MCF 10A (cell line): ENCODE results near the gene CD6. TPM values are rescaled to one million over a fixed set of nuclear protein-coding genes. Genes with fewer than 3 reads are reported as not detected.

Experiments used
- BruUV-seq: library from RNA; stranded (reverse); fragments of 400-500 nt; replicated peaks from 2 replicates; lab custom pipeline; 2021; lab: Mats Ljungman, UMichigan
- CTCF ChIA-PET: fragments of 300-600 bp; sonication (Branson Sonifier 250); formaldehyde crosslinking; extraction: SDS; loops from one replicate; lab custom pipeline; 2021; ENCODE audit warnings: antibody characterized with exemption, inconsistent platforms; lab: Yijun Ruan, JAX
- POLR2A ChIA-PET: fragments of 300-600, 350-650 bp; sonication (Branson Sonifier 250); formaldehyde crosslinking; extraction: SDS; loops from one replicate; lab custom pipeline; 2020; ENCODE audit warnings: antibody characterized with exemption, inconsistent platforms; lab: Yijun Ruan, JAX
- DNase-seq: peaks from one replicate; pipeline ENCODE4 v3.0.0-alpha.2; 2018; ENCODE audit not compliant: unreplicated experiment
- H3K27ac Mint-ChIP-seq: one replicate; pipeline ENCODE4 v1.8.0; 2022; ENCODE audit warnings: mild to moderate bottlenecking, low read depth, mixed read lengths; ENCODE audit not compliant: unreplicated experiment
- H3K27me3 Mint-ChIP-seq: one replicate; pipeline ENCODE4 v1.8.0; 2022; ENCODE audit warnings: mixed read lengths; ENCODE audit not compliant: insufficient read depth, unreplicated experiment
- H3K36me3 Mint-ChIP-seq: one replicate; pipeline ENCODE4 v1.8.0; 2022; ENCODE audit warnings: mild to moderate bottlenecking, moderate library complexity, mixed read lengths; ENCODE audit not compliant: insufficient read depth, unreplicated experiment
- H3K4me1 Mint-ChIP-seq: one replicate; pipeline ENCODE4 v1.8.0; 2022; ENCODE audit warnings: mixed read lengths; ENCODE audit not compliant: insufficient read depth, unreplicated experiment
- H3K4me3 Mint-ChIP-seq: one replicate; pipeline ENCODE4 v1.8.0; 2022; ENCODE audit warnings: mild to moderate bottlenecking, moderate library complexity, mixed read lengths; ENCODE audit not compliant: unreplicated experiment
- H3K9me3 Mint-ChIP-seq: one replicate; pipeline ENCODE4 v1.8.0; 2022; ENCODE audit warnings: mixed read lengths; ENCODE audit not compliant: unreplicated experiment
- intact Hi-C: fragments of 100-400 bp; cut with micrococcal nuclease; formaldehyde crosslinking; loops from 2 replicates; pipeline ENCODE4 v1.14.1; 2022
- total RNA-seq: library from RNA; stranded (reverse); gene quantifications from 2 replicates; pipeline ENCODE4 v1.2.3, GENCODE V29; 2022
- TF ChIP-seq, protein P1 (sequence below): fragments of 200-600 bp; IDR thresholded peaks from one replicate; pipeline ENCODE4 v1.8.0; 2022; ENCODE audit warnings: antibody characterized with exemption, mild to moderate bottlenecking; ENCODE audit not compliant: unreplicated experiment

CD6 gene
- total RNA-seq, 1 experiment from 2014 or later: not detected

DNA sequence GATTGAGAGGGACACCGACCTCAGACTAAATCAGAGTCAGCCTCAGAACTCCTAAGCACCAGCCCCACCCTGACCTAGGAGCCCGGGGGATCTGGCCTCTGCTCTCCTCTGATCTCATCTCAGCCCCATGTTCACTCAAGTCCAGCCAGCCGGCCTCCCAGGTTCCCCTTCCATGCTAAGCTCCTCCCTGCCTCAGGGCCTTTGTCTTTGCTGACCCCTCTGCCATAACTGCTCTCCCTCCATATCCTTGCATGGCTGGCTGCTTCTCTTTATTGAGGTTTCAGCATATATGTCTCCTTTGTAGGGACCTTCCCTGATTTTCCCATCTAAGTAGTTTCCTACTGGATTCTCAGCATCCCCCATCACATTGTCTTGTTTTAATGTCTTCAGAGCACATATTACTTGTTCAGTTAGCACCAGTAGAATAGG, 18.7 kb upstream of the CD6 start:
- Mint-ChIP-seq H3K4me1 (peaks cover 8% of the 10 kb centered on the region), H3K9me3 (no peaks in the 10 kb centered on the region), H3K4me3 (no peak overlapping the region), H3K27ac (peak overlapping the region; percentile 77), H3K36me3 (no peaks in the 10 kb centered on the region), H3K27me3 (no peaks in the 10 kb centered on the region)
- TF ChIP-seq, protein P1, sequence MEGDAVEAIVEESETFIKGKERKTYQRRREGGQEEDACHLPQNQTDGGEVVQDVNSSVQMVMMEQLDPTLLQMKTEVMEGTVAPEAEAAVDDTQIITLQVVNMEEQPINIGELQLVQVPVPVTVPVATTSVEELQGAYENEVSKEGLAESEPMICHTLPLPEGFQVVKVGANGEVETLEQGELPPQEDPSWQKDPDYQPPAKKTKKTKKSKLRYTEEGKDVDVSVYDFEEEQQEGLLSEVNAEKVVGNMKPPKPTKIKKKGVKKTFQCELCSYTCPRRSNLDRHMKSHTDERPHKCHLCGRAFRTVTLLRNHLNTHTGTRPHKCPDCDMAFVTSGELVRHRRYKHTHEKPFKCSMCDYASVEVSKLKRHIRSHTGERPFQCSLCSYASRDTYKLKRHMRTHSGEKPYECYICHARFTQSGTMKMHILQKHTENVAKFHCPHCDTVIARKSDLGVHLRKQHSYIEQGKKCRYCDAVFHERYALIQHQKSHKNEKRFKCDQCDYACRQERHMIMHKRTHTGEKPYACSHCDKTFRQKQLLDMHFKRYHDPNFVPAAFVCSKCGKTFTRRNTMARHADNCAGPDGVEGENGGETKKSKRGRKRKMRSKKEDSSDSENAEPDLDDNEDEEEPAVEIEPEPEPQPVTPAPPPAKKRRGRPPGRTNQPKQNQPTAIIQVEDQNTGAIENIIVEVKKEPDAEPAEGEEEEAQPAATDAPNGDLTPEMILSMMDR: no peak
- no peak for DNase-seq
- ChIA-PET POLR2A (no interaction called here), CTCF (interaction anchor here (0.7 to 0.9 kb wide), 3 partner anchors 108 to 235 kb away, joined by 3 read pairs; no protein-coding TSS in a partner anchor)
- intact Hi-C loops: no loop called here
- BruUV-seq: no TSS peak

DNA sequence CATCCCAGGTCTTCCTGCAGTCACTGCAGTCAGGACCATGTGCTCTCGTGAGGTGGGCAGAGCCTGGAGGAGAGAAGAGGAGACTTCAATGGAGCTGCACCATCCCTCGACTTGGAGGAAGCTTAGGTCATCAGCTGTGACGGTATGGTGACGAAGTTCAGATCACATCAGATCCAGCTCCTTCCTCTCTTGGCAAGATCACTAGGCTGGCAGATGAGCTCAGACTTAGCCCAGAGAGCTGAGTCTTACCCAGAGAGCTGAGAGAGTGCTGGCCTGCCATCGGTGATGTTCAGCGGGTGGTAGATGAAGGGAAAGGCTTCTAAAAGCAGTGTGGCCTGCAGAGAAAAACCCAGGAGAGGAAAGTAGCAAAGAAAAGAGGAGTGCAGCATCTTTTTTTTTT, 17.7 kb upstream of the CD6 start:
- no peak overlapping the region for H3K4me3 Mint-ChIP-seq
- no peaks in the 10 kb centered on the region for H3K36me3 Mint-ChIP-seq
- H3K9me3 Mint-ChIP-seq: no peaks in the 10 kb centered on the region
- ChIA-PET POLR2A (no interaction called here), CTCF (interaction anchor here (0.6 to 0.9 kb wide), 3 partner anchors 122 to 716 kb away, joined by 3 read pairs; no protein-coding TSS in a partner anchor)
- no TSS peak for BruUV-seq
- H3K4me1 Mint-ChIP-seq: peaks cover 8% of the 10 kb centered on the region
- TF ChIP-seq, protein P1: no peak
- DNase-seq: no peak
- intact Hi-C loops: no loop called here
- H3K27me3 Mint-ChIP-seq: no peaks in the 10 kb centered on the region
- no peak overlapping the region for H3K27ac Mint-ChIP-seq

DNA sequence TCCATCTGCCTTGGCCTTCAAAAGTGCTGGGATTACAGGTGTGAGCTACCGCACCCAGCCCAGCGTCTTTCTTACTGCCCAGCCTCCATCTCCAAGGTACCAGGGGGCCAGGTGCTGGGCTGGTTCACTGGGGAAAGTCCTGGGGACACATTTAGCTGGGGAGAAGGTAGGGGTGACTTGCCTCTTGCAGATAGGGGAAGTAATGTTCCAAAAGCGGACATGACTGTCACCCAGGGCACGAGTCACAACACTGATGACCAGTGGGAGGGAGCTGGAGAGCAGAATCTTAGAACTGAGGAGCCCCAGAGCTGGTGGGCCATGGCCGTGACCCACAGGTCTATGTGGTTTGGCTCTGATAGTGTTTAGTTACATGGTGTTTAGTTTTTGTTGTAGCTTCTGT, 17.1 kb upstream of the CD6 start:
- H3K27me3 Mint-ChIP-seq: no peaks in the 10 kb centered on the region
- DNase-seq: no peak
- BruUV-seq: no TSS peak
- H3K4me1 Mint-ChIP-seq: peaks cover 8% of the 10 kb centered on the region
- no peaks in the 10 kb centered on the region for H3K36me3 Mint-ChIP-seq
- ChIA-PET POLR2A (interaction anchor here (0.6 kb wide), 1 partner anchor 126 kb away, joined by 3 read pairs; no protein-coding TSS in a partner anchor), CTCF (interaction anchor here (0.6 to 1.3 kb wide), 3 partner anchors 10 to 223 kb away, joined by 3 read pairs; no protein-coding TSS in a partner anchor)
- H3K4me3 Mint-ChIP-seq: no peak overlapping the region
- H3K9me3 Mint-ChIP-seq: no peaks in the 10 kb centered on the region
- TF ChIP-seq, protein P1: no peak
- intact Hi-C loops: no loop called here
- no peak overlapping the region for H3K27ac Mint-ChIP-seq

DNA sequence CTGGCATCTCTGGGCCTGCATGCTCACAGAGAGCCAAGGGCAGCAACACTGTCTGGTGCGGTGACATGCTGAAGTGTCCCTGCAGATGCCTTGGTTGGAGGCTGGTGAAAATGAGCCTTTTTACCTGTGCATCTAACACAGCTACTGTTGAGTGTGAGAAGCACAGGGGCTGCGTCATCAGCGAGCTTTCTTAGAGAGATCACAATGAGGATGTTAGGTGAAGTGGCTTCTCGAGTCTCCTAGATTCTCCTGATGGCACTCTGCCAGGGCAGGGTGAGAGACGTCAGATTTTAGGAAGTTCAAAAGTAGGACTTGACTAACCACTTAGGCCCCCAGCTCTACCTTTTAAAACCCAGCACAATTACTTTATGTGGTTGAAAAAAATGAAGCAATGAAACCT, 15.9 kb upstream of the CD6 start:
- Mint-ChIP-seq H3K9me3 (no peaks in the 10 kb centered on the region), H3K27ac (no peak overlapping the region), H3K4me1 (peaks cover 8% of the 10 kb centered on the region), H3K4me3 (no peak overlapping the region), H3K27me3 (peaks cover 3% of the 10 kb centered on the region), H3K36me3 (no peaks in the 10 kb centered on the region)
- DNase-seq: no peak
- TF ChIP-seq, protein P1: no peak
- ChIA-PET POLR2A (no interaction called here), CTCF (interaction anchor here (1.3 kb wide), 1 partner anchor 14 kb away, joined by 3 read pairs; no protein-coding TSS in a partner anchor)
- intact Hi-C loops: no loop called here
- no TSS peak for BruUV-seq
